ENCODE data around the gene WDR37. TPM values are rescaled to one million over a fixed set of nuclear protein-coding genes. Genes with fewer than 3 reads are reported as not detected.
"Not testable (repeated sequence)": the region's sequence is repeated elsewhere in the genome, so short reads cannot be mapped to it uniquely, and the experiment has no call there.

The WDR37 gene
- total RNA-seq, 1 donor from 2014 or later: 20.5 TPM

- ATAC-seq; intact Hi-C loops (cut with DNase I); DNase-seq (ENCODE audit: low spot score): not testable (repeated sequence)
Observed at GRCh38 chr10:1038769-1039168, 17.4 kb upstream of the WDR37 start.

DNA sequence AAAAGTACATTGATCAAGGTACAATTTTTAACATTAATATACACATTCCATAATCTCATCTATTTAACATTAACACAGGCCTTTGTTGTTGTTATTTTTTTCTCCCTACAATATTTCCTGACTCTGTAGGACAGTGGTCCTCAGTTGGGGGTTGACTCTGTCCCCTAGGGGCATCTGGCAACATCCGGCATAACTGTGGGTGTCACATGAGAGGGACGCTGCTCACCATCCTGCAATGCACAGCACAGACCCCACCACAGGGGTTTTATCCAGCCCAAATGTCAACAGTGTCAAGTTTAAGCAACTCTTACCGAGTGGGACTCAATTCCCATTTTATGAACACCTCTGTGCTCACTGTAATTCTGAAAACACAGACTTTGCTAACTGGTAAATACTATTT is 16.1 kb upstream of the WDR37 start:
- no peak for ATAC-seq
- intact Hi-C loops (cut with DNase I): loop anchor here (10.0 kb wide), 1 partner anchor 525 kb away; no protein-coding TSS in a partner anchor
- DNase-seq (ENCODE audit: low spot score): no peak

- ATAC-seq: no peak
Observed at GRCh38 chr10:1041514-1041913, 14.7 kb upstream of the WDR37 start.

DNA sequence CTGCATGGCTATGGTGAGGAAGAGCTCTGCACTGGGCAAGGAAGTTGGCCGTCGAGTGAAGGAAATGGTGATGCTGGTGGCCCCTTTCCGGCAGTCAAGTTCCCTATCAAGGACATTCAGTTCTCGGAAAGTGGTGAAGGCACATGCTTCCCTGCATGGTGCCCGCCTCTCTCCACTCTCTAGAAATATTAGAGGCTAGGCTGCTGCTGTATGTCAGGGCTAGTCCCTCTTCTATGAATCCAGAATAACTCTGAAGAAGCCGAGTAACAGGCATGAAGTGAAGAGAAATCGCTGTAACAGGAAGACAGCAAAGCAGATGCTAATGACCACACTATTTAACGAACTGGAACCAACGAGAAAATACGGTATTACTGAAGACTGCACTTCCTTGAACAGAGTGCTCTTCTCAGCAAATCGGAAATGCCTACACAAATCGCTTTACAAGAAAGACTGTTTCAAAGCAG is 12.6 kb upstream of the WDR37 start:
- no peak for DNase-seq (ENCODE audit: low spot score)

More at GRCh38 chr10:1041514-1041913, 14.7 kb upstream of the WDR37 start:
- intact Hi-C loops (cut with DNase I): loop anchor here (10.0 kb wide), 1 partner anchor 527 kb away; no protein-coding TSS in a partner anchor
- DNase-seq (ENCODE audit: low spot score): no peak

GRCh38 chr10:1044146-1044545 is 12.0 kb upstream of the WDR37 start:
- no peak for DNase-seq (ENCODE audit: low spot score)
- ATAC-seq: no peak
- intact Hi-C loops (cut with DNase I): loop anchor here (10.0 kb wide), 1 partner anchor 529 kb away; no protein-coding TSS in a partner anchor

More for the DNA sequence above, 12.6 kb upstream of the WDR37 start:
- peak; percentile 50 for ATAC-seq
- intact Hi-C loops (cut with DNase I): loop anchor here (10.0 kb wide), 1 partner anchor 529 kb away; no protein-coding TSS in a partner anchor

- intact Hi-C loops (cut with DNase I): loop anchor here (10.0 kb wide), 1 partner anchor 530 kb away; no protein-coding TSS in a partner anchor
- no peak for ATAC-seq
Observed at GRCh38 chr10:1044964-1045363, 11.2 kb upstream of the WDR37 start.

DNA sequence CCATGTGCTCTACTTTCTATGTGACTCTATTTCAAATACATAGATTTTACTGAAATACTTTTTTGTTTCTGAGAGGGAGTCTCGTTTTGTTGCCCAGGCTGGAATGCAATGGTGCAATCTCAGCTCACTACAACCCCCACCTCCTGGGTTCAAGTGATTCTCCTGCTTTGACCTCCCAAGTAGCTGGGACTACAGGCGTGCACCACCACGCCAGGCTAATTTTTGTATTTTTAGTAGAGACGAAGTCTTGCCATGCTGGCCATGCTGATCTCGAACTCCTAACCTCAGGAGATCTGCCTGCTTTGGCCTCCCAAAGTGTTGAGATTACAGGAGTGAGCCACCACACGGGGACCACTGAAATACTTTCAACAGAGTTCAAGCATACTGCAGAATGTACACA is 10.8 kb upstream of the WDR37 start:
- no peak for DNase-seq (ENCODE audit: low spot score)
- ATAC-seq: no peak
- intact Hi-C loops (cut with DNase I): loop anchor here (10.0 kb wide), 1 partner anchor 531 kb away; no protein-coding TSS in a partner anchor

More at GRCh38 chr10:1044964-1045363, 11.2 kb upstream of the WDR37 start:
- no peak for DNase-seq (ENCODE audit: low spot score)

DNA sequence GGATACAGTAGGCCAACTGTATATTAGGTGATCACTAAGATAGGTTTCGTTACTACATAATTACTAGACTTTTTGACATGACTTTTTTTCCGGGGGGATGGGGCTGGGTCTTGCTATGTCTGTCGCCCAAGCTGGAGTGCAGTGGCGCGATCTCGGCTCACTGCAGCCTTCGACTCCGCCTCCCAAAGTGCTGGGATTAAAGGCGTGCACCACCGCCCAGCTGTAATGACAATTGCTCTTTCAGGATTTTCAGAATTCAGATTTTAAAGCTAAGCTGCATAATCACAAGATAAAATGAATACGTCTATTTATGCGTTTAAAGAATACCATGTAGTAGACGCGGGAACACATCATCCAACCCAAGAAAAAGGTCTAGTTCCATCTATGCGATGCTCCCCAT is 8.2 kb upstream of the WDR37 start:
- ATAC-seq (no peak), DNase-seq (ENCODE audit: low spot score) (no peak)
- intact Hi-C loops (cut with DNase I): loop anchor here (10.0 kb wide), 1 partner anchor 533 kb away; no protein-coding TSS in a partner anchor

GRCh38 chr10:1048349-1048731 is 7.8 kb upstream of the WDR37 start:
- ATAC-seq: peak; percentile 3
- intact Hi-C loops (cut with DNase I): loop anchor here (10.0 kb wide), 1 partner anchor 534 kb away; no protein-coding TSS in a partner anchor
- peak; percentile 71 for DNase-seq (ENCODE audit: low spot score)

- ATAC-seq: peak; percentile 97
- DNase-seq (ENCODE audit: low spot score): peak; percentile 98
- intact Hi-C loops (cut with DNase I): loop anchor here (10.0 kb wide), 1 partner anchor 534 kb away; no protein-coding TSS in a partner anchor
Observed at GRCh38 chr10:1048732-1049424, 7.3 kb upstream of the WDR37 start, which contains the start of gene IDI1. IDI1 (minus strand) TSS chr10:1049119; CDS start chr10:1049003, 116 bp downstream.

GRCh38 chr10:1049425-1049958 is 6.7 kb upstream of the WDR37 start:
- DNase-seq (ENCODE audit: low spot score) (no peak), ATAC-seq (no peak)
- intact Hi-C loops (cut with DNase I): loop anchor here (10.0 kb wide), 1 partner anchor 535 kb away; no protein-coding TSS in a partner anchor

- ATAC-seq: no peak
- DNase-seq (ENCODE audit: low spot score): no peak
- intact Hi-C loops (cut with DNase I): no loop called here
Observed at GRCh38 chr10:1050145-1050544, 6.0 kb upstream of the WDR37 start.

DNA sequence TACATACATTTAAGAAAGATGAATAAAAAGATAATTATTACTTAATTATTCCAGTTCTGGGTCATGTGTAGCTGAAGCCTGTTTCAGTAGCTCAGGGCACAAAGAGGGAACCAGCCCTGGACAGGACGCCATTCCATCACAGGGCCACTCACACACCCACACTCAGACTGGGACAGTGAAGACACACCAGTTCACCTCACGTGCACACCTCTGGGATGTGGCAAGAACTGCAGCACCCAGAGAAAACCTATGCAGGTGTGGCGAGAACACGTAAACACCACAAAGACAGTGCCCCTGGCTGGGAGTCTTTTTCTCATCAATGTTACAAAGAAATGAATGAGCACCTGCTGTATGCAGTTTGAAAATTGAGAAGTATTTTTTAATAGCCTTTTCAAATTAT is 5.6 kb upstream of the WDR37 start:
- no peak for ATAC-seq
- intact Hi-C loops (cut with DNase I): no loop called here
- DNase-seq (ENCODE audit: low spot score): no peak

GRCh38 chr10:1054684-1055083 is 1.5 kb upstream of the WDR37 start:
- ATAC-seq (no peak), DNase-seq (ENCODE audit: low spot score) (no peak)
- intact Hi-C loops (cut with DNase I): no loop called here

DNA sequence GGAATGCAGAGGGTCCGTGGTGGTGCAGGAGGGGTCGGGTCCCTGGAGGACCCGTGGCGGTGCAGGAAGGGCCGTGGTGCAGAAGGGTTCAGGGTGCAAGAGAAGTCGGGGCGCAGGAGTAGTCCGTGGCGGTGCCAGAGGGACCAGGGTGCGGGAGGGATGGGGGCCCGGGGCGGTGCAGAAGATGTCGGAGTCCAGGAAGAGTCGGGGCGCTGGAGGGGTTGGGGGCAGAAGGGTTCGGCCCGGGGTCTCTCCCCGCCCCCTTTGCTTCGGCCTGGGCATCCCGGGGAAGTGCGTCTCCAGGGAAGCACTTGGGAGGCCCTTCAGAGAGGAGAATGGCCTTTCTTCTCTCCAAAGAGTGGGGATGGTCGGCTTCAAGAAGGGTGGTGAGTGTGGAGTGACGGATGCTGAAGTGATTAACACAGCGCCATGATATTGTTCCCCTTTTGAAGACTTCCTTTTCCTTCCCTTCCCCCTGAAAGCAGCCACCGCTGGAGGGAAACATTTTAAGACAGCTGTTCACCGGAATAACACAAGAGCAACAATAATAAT is 997 bp downstream of the WDR37 start:
- DNase-seq (ENCODE audit: low spot score) (no peak), ATAC-seq (peak; percentile 27)
- intact Hi-C loops (cut with DNase I): no loop called here

GRCh38 chr10:1058017-1058416 is 1.8 kb downstream of the WDR37 start:
- ATAC-seq: no peak
- no peak for DNase-seq (ENCODE audit: low spot score)
- intact Hi-C loops (cut with DNase I): no loop called here

- intact Hi-C loops (cut with DNase I): no loop called here
- ATAC-seq (no peak), DNase-seq (ENCODE audit: low spot score) (no peak)
Observed at GRCh38 chr10:1059902-1060301, 3.7 kb downstream of the WDR37 start.

GRCh38 chr10:1061930-1062774 is 6.0 kb downstream of the WDR37 start:
- ATAC-seq (no peak), DNase-seq (ENCODE audit: low spot score) (no peak)
- intact Hi-C loops (cut with DNase I): no loop called here
